Neutrophil (primary cell): ENCODE results near the gene TSTD2.
A peak's percentile ranks its signal among the peaks of the same experiment; 100 is the strongest.

Experiments used
- H3K27ac ChIP-seq: fragments of 200-600 bp; sonication (generic); 2 replicates; pipeline ENCODE4 v1.5.1; 2016; ENCODE audit warnings: mild to moderate bottlenecking, moderate library complexity
- H3K27me3 ChIP-seq: fragments of 200-600 bp; sonication (generic); 2 replicates; pipeline ENCODE4 v1.6.0; 2016; ENCODE audit warnings: mild to moderate bottlenecking
- H3K36me3 ChIP-seq: fragments of 200-600 bp; sonication (generic); 2 replicates; pipeline ENCODE4 v1.5.1; 2017
- H3K4me1 ChIP-seq, 2 experiments: fragments of 200-600 bp in 1 of 2; sonication (generic) in 1 of 2; 1 replicate in 1 of 2; 2 replicates in 1 of 2; pipeline versions ENCODE4 v1.5.1 to v1.6.1; 2013 to 2016; ENCODE audit warnings: low read depth in 1 of 2, low read length in 1 of 2, mild to moderate bottlenecking in 1 of 2, moderate library complexity in 1 of 2; ENCODE audit not compliant: control insufficient read depth in 1 of 2, insufficient read depth in 1 of 2
- H3K4me3 ChIP-seq, 2 experiments: fragments of 200-600 bp in 1 of 2; sonication (generic) in 1 of 2; 1 replicate in 1 of 2; 2 replicates in 1 of 2; pipeline ENCODE4 v1.5.1; 2013 to 2016; ENCODE audit warnings: low read depth in 1 of 2, low read length in 1 of 2, mild to moderate bottlenecking in 1 of 2, moderate library complexity in 1 of 2
- H3K9me3 ChIP-seq: fragments of 200-600 bp; sonication (generic); 2 replicates; pipeline ENCODE4 v1.5.1; 2016
- TF ChIP-seq, protein P1 (sequence below): fragments of 200-600 bp; sonication (generic); IDR thresholded peaks from 2 replicates; pipeline ENCODE4 v1.5.1; 2016; ENCODE audit warnings: antibody characterized with exemption

Gene TSTD2

GRCh38 chr9:97632248-97632984 is 752 bp downstream of the TSTD2 start:
- no peaks in the 10 kb centered on the region for H3K27me3 ChIP-seq
- peak overlapping the region; percentile 93 to 98 for H3K4me3 ChIP-seq
- peaks cover 26 to 30% of the 10 kb centered on the region in 2 experiments for H3K4me1 ChIP-seq
- peak overlapping the region; percentile 91 for H3K27ac ChIP-seq
- no peaks in the 10 kb centered on the region for H3K36me3 ChIP-seq
- TF ChIP-seq, protein P1, sequence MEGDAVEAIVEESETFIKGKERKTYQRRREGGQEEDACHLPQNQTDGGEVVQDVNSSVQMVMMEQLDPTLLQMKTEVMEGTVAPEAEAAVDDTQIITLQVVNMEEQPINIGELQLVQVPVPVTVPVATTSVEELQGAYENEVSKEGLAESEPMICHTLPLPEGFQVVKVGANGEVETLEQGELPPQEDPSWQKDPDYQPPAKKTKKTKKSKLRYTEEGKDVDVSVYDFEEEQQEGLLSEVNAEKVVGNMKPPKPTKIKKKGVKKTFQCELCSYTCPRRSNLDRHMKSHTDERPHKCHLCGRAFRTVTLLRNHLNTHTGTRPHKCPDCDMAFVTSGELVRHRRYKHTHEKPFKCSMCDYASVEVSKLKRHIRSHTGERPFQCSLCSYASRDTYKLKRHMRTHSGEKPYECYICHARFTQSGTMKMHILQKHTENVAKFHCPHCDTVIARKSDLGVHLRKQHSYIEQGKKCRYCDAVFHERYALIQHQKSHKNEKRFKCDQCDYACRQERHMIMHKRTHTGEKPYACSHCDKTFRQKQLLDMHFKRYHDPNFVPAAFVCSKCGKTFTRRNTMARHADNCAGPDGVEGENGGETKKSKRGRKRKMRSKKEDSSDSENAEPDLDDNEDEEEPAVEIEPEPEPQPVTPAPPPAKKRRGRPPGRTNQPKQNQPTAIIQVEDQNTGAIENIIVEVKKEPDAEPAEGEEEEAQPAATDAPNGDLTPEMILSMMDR = no peak
- no peaks in the 10 kb centered on the region for H3K9me3 ChIP-seq

- Histone ChIP-seq H3K4me1 (peaks cover 26 to 27% of the 10 kb centered on the region in 2 experiments), H3K9me3 (no peaks in the 10 kb centered on the region), H3K27ac (no peak overlapping the region), H3K4me3 (no peak overlapping the region), H3K27me3 (no peaks in the 10 kb centered on the region), H3K36me3 (peaks cover under 1% of the 10 kb centered on the region)
- TF ChIP-seq, protein P1 = no peak
Observed at GRCh38 chr9:97630591-97630990, 2.6 kb downstream of the TSTD2 start.

DNA sequence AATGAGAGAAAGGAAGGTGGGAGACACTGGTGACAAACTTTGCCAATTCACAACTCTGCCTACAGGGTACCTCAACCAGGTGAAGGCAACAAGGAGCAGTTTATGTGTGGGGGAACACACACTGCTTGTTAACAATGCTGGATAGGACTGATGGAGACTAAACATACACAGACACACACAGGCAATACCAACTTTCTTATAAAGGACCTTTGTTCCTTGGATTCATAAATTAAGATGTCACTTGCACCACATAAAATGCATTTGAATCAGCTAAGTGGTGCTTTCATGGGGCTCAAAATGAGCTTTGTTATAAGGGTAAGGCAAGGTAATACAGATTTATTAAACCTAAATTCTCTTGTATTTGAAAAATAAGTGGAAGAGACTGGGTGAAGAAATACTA is 4.0 kb downstream of the TSTD2 start:
- Histone ChIP-seq H3K4me3 (no peak overlapping the region), H3K36me3 (peaks cover 4% of the 10 kb centered on the region), H3K27ac (no peak overlapping the region), H3K4me1 (peaks cover 15 to 16% of the 10 kb centered on the region in 2 experiments), H3K27me3 (no peaks in the 10 kb centered on the region), H3K9me3 (no peaks in the 10 kb centered on the region)
- TF ChIP-seq, protein P1 = no peak

- H3K36me3 ChIP-seq = peaks cover 4% of the 10 kb centered on the region
- H3K4me3 ChIP-seq = no peak overlapping the region
- H3K27me3 ChIP-seq = no peaks in the 10 kb centered on the region
- TF ChIP-seq, protein P1 = no peak
- H3K4me1 ChIP-seq = peaks cover 11 to 12% of the 10 kb centered on the region in 2 experiments
- no peak overlapping the region for H3K27ac ChIP-seq
- no peaks in the 10 kb centered on the region for H3K9me3 ChIP-seq
Observed at GRCh38 chr9:97628668-97629067, 4.5 kb downstream of the TSTD2 start.

GRCh38 chr9:97627624-97628023 is 5.5 kb downstream of the TSTD2 start:
- TF ChIP-seq, protein P1 = no peak
- Histone ChIP-seq H3K9me3 (no peaks in the 10 kb centered on the region), H3K4me1 (peaks cover 8 to 9% of the 10 kb centered on the region in 2 experiments), H3K36me3 (peaks cover 4% of the 10 kb centered on the region), H3K27ac (no peak overlapping the region), H3K27me3 (no peaks in the 10 kb centered on the region), H3K4me3 (no peak overlapping the region)
